ENCODE data around the gene MRPS27. TPM values are rescaled to one million over a fixed set of nuclear protein-coding genes. Genes with fewer than 3 reads are reported as not detected.

MRPS27 gene
- total RNA-seq, 2 experiments from 2014 or later, result 25.0 to 26.1 TPM

GRCh38 chr5:72187388-72188075 is 132.5 kb downstream of the MRPS27 start:
- no peaks in the 10 kb centered on the region for H3K4me1 ChIP-seq (ENCODE audit: insufficient read depth, low read length)
- no peak overlapping the region for H3K4me3 Mint-ChIP-seq
- ChIA-PET POLR2A (no interaction called here), CTCF (no interaction called here)
- H3K27ac Mint-ChIP-seq, result no peak overlapping the region
- no peak for DNase-seq
- H3K27me3 ChIP-seq (ENCODE audit: control insufficient read depth in 1 of 2, insufficient read depth in 2 of 2, low read length in 2 of 2), result peaks cover 2 to 11% of the 10 kb centered on the region in 2 experiments
- H3K36me3 Mint-ChIP-seq (ENCODE audit: low read depth), result no peaks in the 10 kb centered on the region
- intact Hi-C loops (cut with DNase I, micrococcal nuclease), result no loop called here
- H3K4me3 ChIP-seq (ENCODE audit: low read length), result no peak overlapping the region
- no peaks in the 10 kb centered on the region for H3K9me3 Mint-ChIP-seq
- TF ChIP-seq CTCF (IDR thresholded peaks at IDR 0.05), result no peak
- no peaks in the 10 kb centered on the region for H3K4me1 Mint-ChIP-seq (ENCODE audit: low read depth)
- H3K9me3 ChIP-seq (ENCODE audit: control insufficient read depth in 1 of 2, insufficient read depth in 1 of 2, low read length in 2 of 2), result no peaks in the 10 kb centered on the region
- no peak for ATAC-seq (ENCODE audit: poor library complexity)
- no peak overlapping the region for H3K27ac ChIP-seq (ENCODE audit: low read depth in 1 of 2, low read length in 2 of 2)
- H3K27me3 Mint-ChIP-seq, result peaks cover 36% of the 10 kb centered on the region
- H3K36me3 ChIP-seq (ENCODE audit: insufficient read depth, low read length), result no peaks in the 10 kb centered on the region

- H3K27ac Mint-ChIP-seq, result no peak overlapping the region
- no peaks in the 10 kb centered on the region for H3K36me3 ChIP-seq (ENCODE audit: insufficient read depth, low read length)
- H3K9me3 ChIP-seq (ENCODE audit: control insufficient read depth in 1 of 2, insufficient read depth in 1 of 2, low read length in 2 of 2), result no peaks in the 10 kb centered on the region
- DNase-seq (no peak), ATAC-seq (ENCODE audit: poor library complexity) (no peak)
- peaks cover 2 to 11% of the 10 kb centered on the region in 2 experiments for H3K27me3 ChIP-seq (ENCODE audit: control insufficient read depth in 1 of 2, insufficient read depth in 2 of 2, low read length in 2 of 2)
- no peak overlapping the region for H3K27ac ChIP-seq (ENCODE audit: low read depth in 1 of 2, low read length in 2 of 2)
- ChIA-PET CTCF (no interaction called here), POLR2A (no interaction called here)
- H3K27me3 Mint-ChIP-seq, result peaks cover 40% of the 10 kb centered on the region
- intact Hi-C loops (cut with DNase I, micrococcal nuclease), result no loop called here
- no peaks in the 10 kb centered on the region for H3K36me3 Mint-ChIP-seq (ENCODE audit: low read depth)
- no peaks in the 10 kb centered on the region for H3K9me3 Mint-ChIP-seq
- no peak overlapping the region for H3K4me3 Mint-ChIP-seq
- H3K4me3 ChIP-seq (ENCODE audit: low read length), result no peak overlapping the region
- TF ChIP-seq CTCF (IDR thresholded peaks at IDR 0.05), result no peak
- no peaks in the 10 kb centered on the region for H3K4me1 Mint-ChIP-seq (ENCODE audit: low read depth)
- H3K4me1 ChIP-seq (ENCODE audit: insufficient read depth, low read length), result no peaks in the 10 kb centered on the region
Observed at GRCh38 chr5:72185496-72186329, 134.3 kb downstream of the MRPS27 start.

GRCh38 chr5:72184408-72184807 is 135.6 kb downstream of the MRPS27 start:
- Histone ChIP-seq H3K4me1 (ENCODE audit: insufficient read depth, low read length) (no peaks in the 10 kb centered on the region), H3K9me3 (ENCODE audit: control insufficient read depth in 1 of 2, insufficient read depth in 1 of 2, low read length in 2 of 2) (no peaks in the 10 kb centered on the region), H3K27me3 (ENCODE audit: control insufficient read depth in 1 of 2, insufficient read depth in 2 of 2, low read length in 2 of 2) (peaks cover 2 to 11% of the 10 kb centered on the region in 2 experiments), H3K4me3 (ENCODE audit: low read length) (no peak overlapping the region), H3K36me3 (ENCODE audit: insufficient read depth, low read length) (no peaks in the 10 kb centered on the region), H3K27ac (ENCODE audit: low read depth in 1 of 2, low read length in 2 of 2) (no peak overlapping the region)
- ChIA-PET CTCF (no interaction called here), POLR2A (no interaction called here)
- Mint-ChIP-seq H3K27me3 (peaks cover 46% of the 10 kb centered on the region), H3K4me1 (ENCODE audit: low read depth) (no peaks in the 10 kb centered on the region), H3K36me3 (ENCODE audit: low read depth) (no peaks in the 10 kb centered on the region), H3K27ac (no peak overlapping the region), H3K4me3 (no peak overlapping the region), H3K9me3 (no peaks in the 10 kb centered on the region)
- no peak for TF ChIP-seq CTCF (IDR thresholded peaks at IDR 0.05)
- no peak for DNase-seq
- intact Hi-C loops (cut with DNase I, micrococcal nuclease), result no loop called here
- no peak for ATAC-seq (ENCODE audit: poor library complexity)

All from CD4-positive, alpha-beta T cell (primary cell).